ENCODE data around the gene ITPR2.
A peak's percentile ranks its signal among the peaks of the same experiment; 100 is the strongest.
"Not testable (repeated sequence)": the region's sequence is repeated elsewhere in the genome, so short reads cannot be mapped to it uniquely, and the experiment has no call there.

ITPR2 gene

GRCh38 chr12:26750531-26751175 lies 82.3 kb downstream of the ITPR2 start:
- no peak for DNase-seq

GRCh38 chr12:26749781-26750180 lies 83.2 kb downstream of the ITPR2 start:
- DNase-seq = no peak

GRCh38 chr12:26748741-26749431 lies 84.1 kb downstream of the ITPR2 start:
- DNase-seq = no peak

- no peak for DNase-seq
Observed at GRCh38 chr12:26748412-26748740, 84.6 kb downstream of the ITPR2 start.

GRCh38 chr12:26746121-26746714 lies 86.8 kb downstream of the ITPR2 start:
- no peak for DNase-seq

- peak in 1 of 2 experiments; percentile 26 for DNase-seq
Observed at GRCh38 chr12:26744697-26745440, 88.1 kb downstream of the ITPR2 start.

- DNase-seq = no peak
Observed at GRCh38 chr12:26744042-26744626, 88.9 kb downstream of the ITPR2 start.

GRCh38 chr12:26741584-26742227 lies 91.3 kb downstream of the ITPR2 start:
- DNase-seq = peak in 1 of 2 experiments; percentile 29

GRCh38 chr12:26740991-26741390 lies 92.0 kb downstream of the ITPR2 start:
- DNase-seq = peak; percentile 32 to 85

GRCh38 chr12:26740348-26740747 lies 92.6 kb downstream of the ITPR2 start:
- no peak for DNase-seq

GRCh38 chr12:26737487-26738030 lies 95.4 kb downstream of the ITPR2 start:
- DNase-seq = no peak

GRCh38 chr12:26736563-26737486 lies 96.2 kb downstream of the ITPR2 start:
- DNase-seq = no peak

GRCh38 chr12:26735249-26735639 lies 97.8 kb downstream of the ITPR2 start:
- DNase-seq = no peak

- no peak for DNase-seq
Observed at GRCh38 chr12:26734510-26735248, 98.3 kb downstream of the ITPR2 start.

- no peak for DNase-seq
Observed at GRCh38 chr12:26732005-26732908, 100.7 kb downstream of the ITPR2 start.

GRCh38 chr12:26730481-26731350 lies 102.3 kb downstream of the ITPR2 start:
- no peak for DNase-seq

GRCh38 chr12:26729137-26729671 lies 103.8 kb downstream of the ITPR2 start:
- DNase-seq = not testable (repeated sequence)
